Esophagus squamous epithelium (tissue), 4 donors: Measurements from ENCODE around the gene PTCD3.

Experiments used
- POLR2A ChIP-seq, 4 donors: fragments of 450-650 bp; IDR thresholded peaks; one replicate each; pipeline ENCODE4 v1.6.1; 2017; ENCODE audit warnings: antibody characterized with exemption in 4 of 4, mild to moderate bottlenecking in 4 of 4, moderate library complexity in 3 of 4
- TF ChIP-seq, protein P1 (sequence below), 6 experiments: fragments of 450-650 bp in 4 of 6; fragments of 200-600 bp in 2 of 6; sonication (generic) in 2 of 6; IDR thresholded peaks; one replicate each; pipeline ENCODE4 v1.5.1; 2016 to 2019; ENCODE audit warnings: antibody characterized with exemption in 6 of 6, mild to moderate bottlenecking in 4 of 6, moderate library complexity in 4 of 6

DNA sequence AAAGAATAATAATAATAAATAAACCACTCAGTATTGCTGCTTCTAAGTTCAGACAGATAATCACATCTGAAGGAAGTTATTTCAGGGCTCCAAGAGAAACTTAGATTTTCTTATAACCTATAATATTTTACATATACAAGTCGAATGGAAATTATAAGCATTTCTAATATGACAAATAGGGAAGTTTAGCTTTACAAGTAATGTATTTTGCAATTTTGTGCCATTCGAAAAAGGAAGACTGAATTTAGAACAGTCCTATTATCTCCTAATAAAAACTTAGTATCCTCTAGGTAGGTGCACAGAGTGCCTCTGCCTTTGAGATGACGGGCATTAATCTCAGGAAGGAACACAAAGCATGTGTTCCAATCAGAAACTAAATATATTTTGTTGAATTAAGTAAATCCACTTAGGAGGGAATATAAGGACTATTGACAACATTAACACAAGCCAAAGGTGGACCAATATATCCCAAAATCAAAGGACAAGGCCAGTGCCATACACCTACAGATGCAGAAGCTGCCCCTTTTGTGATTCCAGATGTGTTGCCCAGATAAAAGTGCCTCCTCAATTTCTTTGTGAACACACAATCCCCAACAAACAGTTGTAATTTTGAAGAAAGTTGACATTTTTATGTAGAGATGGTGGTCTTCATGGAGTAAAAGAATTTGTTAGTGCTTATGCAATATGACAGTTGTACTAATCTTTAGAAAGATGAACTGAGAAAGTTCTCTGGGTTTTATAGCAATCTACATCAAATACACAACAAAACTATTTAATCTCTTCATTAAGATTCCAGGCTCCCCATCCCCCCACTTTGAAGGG, 36.6 kb downstream of the PTCD3 start:
- TF ChIP-seq, protein P1, sequence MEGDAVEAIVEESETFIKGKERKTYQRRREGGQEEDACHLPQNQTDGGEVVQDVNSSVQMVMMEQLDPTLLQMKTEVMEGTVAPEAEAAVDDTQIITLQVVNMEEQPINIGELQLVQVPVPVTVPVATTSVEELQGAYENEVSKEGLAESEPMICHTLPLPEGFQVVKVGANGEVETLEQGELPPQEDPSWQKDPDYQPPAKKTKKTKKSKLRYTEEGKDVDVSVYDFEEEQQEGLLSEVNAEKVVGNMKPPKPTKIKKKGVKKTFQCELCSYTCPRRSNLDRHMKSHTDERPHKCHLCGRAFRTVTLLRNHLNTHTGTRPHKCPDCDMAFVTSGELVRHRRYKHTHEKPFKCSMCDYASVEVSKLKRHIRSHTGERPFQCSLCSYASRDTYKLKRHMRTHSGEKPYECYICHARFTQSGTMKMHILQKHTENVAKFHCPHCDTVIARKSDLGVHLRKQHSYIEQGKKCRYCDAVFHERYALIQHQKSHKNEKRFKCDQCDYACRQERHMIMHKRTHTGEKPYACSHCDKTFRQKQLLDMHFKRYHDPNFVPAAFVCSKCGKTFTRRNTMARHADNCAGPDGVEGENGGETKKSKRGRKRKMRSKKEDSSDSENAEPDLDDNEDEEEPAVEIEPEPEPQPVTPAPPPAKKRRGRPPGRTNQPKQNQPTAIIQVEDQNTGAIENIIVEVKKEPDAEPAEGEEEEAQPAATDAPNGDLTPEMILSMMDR (IDR thresholded peaks at IDR 0.05) = no peak
- TF ChIP-seq POLR2A (IDR thresholded peaks at IDR 0.05) = no peak
